NT2/D1 (cell line): ENCODE data around the gene USP49.

Experiments
- SUZ12 ChIP-seq: IDR thresholded peaks from 2 replicates; pipeline ENCODE4 v1.6.1; 2011; ENCODE audit not compliant: insufficient read length, insufficient read depth; ENCODE audit errors: extremely low read depth
- YY1 ChIP-seq: IDR thresholded peaks from 2 replicates; pipeline ENCODE4 v1.6.1; 2011; ENCODE audit not compliant: insufficient read length, insufficient read depth

DNA sequence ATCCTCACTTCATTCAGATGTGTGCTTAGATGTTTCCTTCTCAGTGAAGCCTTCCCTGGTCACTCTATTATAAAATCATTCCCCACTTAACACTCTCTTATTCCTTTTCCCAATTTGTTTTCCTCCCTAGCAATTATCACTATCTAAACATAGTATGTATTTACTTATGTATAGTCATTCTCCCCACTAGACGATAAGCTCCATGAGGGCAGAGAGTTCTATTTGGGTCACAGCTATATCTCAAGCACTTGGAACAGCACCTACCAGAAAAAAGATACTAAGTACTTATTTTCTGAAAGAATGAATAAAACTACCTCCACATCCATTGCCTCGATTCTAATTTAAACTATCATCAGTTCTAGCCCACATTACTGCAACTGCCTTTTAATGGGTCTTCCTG is 36.5 kb downstream of the USP49 start:
- TF ChIP-seq SUZ12 (no peak), YY1 (no peak)
